Esophagus squamous epithelium (tissue), 4 donors: ENCODE measurements around the gene LHB.

ENCODE experiments used
- CTCF ChIP-seq, 6 experiments: fragments of 450-650 bp in 4 of 6; fragments of 200-600 bp in 2 of 6; sonication (generic) in 2 of 6; IDR thresholded peaks; one replicate each; pipeline ENCODE4 v1.5.1; 2016 to 2019; ENCODE audit warnings: antibody characterized with exemption in 6 of 6, mild to moderate bottlenecking in 4 of 6, moderate library complexity in 4 of 6
- POLR2A ChIP-seq, 4 donors: fragments of 450-650 bp; IDR thresholded peaks; one replicate each; pipeline ENCODE4 v1.6.1; 2017; ENCODE audit warnings: antibody characterized with exemption in 4 of 4, mild to moderate bottlenecking in 4 of 4, moderate library complexity in 3 of 4

GRCh38 chr19:49019242-49019932 lies 2.5 kb upstream of the LHB start:
- TF ChIP-seq CTCF (IDR thresholded peaks at IDR 0.05) (no peak), POLR2A (IDR thresholded peaks at IDR 0.05) (no peak)
